GM21367 (cell line): Measurements from ENCODE around the gene RHCE.
"Not testable (repeated sequence)": the region's sequence is repeated elsewhere in the genome, so short reads cannot be mapped to it uniquely, and the experiment has no call there.

Experiments used
- ATAC-seq: cut with Tn5 transposase; IDR thresholded peaks from one replicate; pipeline ENCODE4 v1.9.1; 2021; ENCODE audit not compliant: unreplicated experiment

RHCE gene

GRCh38 chr1:25420715-25421114 lies at the start of gene RHCE:
Gene RHCE, minus strand, starts transcription at chr1:25420825. Its CDS starts 39 bp downstream, at chr1:25420786.
- ATAC-seq = not testable (repeated sequence)

GRCh38 chr1:25469177-25469576 lies 48.6 kb upstream of the RHCE start:
- ATAC-seq = no peak

GRCh38 chr1:25468033-25468432 lies 47.4 kb upstream of the RHCE start:
- ATAC-seq = no peak

GRCh38 chr1:25467616-25468015 lies 47.0 kb upstream of the RHCE start:
- no peak for ATAC-seq

- no peak for ATAC-seq
These were observed 46.6 kb upstream of the RHCE start for GRCh38 chr1:25467193-25467592.

- no peak for ATAC-seq
These were observed 42.1 kb upstream of the RHCE start for GRCh38 chr1:25462732-25463131.

- no peak for ATAC-seq
These were observed 41.2 kb upstream of the RHCE start for GRCh38 chr1:25461849-25462248.

- not testable (repeated sequence) for ATAC-seq
These were observed 40.2 kb upstream of the RHCE start for GRCh38 chr1:25460816-25461215.

- no peak for ATAC-seq
These were observed 39.4 kb upstream of the RHCE start for GRCh38 chr1:25460020-25460419.

GRCh38 chr1:25458541-25459298 lies 38.1 kb upstream of the RHCE start:
- ATAC-seq = no peak

GRCh38 chr1:25456502-25456901 lies 35.9 kb upstream of the RHCE start:
- no peak for ATAC-seq

GRCh38 chr1:25451908-25452307 lies 31.3 kb upstream of the RHCE start:
- ATAC-seq = no peak

- no peak for ATAC-seq
These were observed 30.3 kb upstream of the RHCE start for GRCh38 chr1:25450891-25451290.

GRCh38 chr1:25447547-25447946 lies 26.9 kb upstream of the RHCE start:
- no peak for ATAC-seq

GRCh38 chr1:25445993-25446538 lies 25.4 kb upstream of the RHCE start:
- ATAC-seq = no peak

- not testable (repeated sequence) for ATAC-seq
These were observed 24.0 kb upstream of the RHCE start for GRCh38 chr1:25444604-25445003.

GRCh38 chr1:25443030-25443699 lies 22.5 kb upstream of the RHCE start:
- no peak for ATAC-seq

GRCh38 chr1:25442178-25442577 lies 21.6 kb upstream of the RHCE start:
- ATAC-seq = no peak

GRCh38 chr1:25439287-25439686 lies 18.7 kb upstream of the RHCE start:
- no peak for ATAC-seq

GRCh38 chr1:25437672-25438071 lies 17.0 kb upstream of the RHCE start:
- ATAC-seq = no peak

- ATAC-seq = no peak
These were observed 14.9 kb upstream of the RHCE start for GRCh38 chr1:25435397-25436108.
